HG02610 (cell line): Measurements from ENCODE around the gene GGACT.

ENCODE experiments used
- ATAC-seq: cut with Tn5 transposase; IDR thresholded peaks from one replicate; pipeline ENCODE4 v1.9.1; 2021; ENCODE audit warnings: mild to moderate bottlenecking, moderate library complexity; ENCODE audit not compliant: unreplicated experiment

GGACT gene

DNA sequence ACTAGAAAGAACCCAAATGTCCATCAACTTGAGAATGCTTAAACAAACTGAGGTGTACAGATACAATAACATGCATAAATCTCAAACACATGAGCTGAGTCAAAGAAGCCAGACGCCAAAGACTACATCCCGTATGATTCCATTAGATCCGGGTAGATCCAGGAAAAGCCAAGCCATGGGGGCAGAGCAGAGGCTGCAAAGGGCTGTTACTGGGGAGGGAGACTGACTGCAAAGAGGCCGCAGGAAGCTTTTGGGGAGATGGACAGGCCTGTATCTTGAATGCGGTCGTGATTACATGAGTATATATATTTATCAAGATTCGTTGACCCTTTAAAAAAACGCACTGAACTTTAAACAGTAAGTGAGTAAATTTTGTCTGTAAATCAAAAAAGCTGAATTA lies 28.7 kb downstream of the GGACT start:
- no peak for ATAC-seq

GRCh38 chr13:100552755-100553154 lies 35.8 kb downstream of the GGACT start:
- ATAC-seq = no peak

DNA sequence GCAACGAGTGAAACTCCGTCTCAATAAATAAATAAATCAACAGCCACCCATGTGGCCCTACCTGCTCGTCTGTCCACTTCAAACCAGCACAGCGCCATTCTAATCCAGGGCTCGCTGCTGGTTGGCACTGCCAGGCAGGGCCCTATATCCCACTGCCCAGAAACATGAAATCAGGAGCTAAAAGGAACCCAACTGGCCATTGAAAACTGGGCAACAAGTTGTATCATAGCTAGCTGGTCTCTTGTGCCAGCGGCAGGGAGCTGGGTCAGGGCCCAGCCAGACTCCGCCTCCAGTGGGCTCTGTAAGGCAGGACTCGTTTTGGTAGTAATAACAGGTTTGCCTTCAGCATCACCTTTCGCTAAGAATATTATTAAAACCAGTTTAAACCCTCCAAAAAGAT lies 39.3 kb downstream of the GGACT start:
- ATAC-seq = no peak

GRCh38 chr13:100547791-100548201 lies 40.8 kb downstream of the GGACT start:
- ATAC-seq = no peak

DNA sequence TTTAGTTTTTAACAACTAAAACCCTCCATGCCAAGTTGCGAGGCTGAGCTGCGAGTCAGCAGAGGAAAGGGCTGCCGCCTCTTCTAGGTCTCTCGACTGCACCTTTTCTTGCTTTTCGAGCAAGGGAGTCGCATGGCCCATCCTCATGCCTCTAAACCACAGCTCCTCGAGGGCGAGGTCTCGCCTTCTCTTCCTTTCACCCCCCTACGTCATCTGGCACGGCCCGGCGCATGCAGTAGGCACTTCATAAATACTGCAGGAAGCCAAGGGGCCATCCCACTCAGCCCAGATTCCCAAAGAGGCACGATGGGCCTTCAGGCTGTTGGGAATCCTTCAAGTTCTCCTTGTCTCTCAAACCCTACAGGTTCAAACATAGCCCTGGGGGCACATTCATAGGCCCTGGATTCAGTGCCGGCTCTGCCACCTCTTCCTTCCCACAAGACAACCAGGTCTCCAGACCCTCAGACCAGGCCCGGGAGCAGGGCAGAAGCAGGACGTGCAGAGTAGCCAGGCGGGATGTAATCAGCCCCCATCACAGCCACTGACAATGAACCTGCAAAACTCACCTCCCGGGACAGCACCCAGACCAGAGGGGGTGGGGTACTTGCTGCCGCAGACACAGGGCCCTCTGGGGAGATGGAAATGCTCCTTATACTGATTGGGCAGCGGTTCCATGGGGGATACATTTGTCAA lies 41.7 kb downstream of the GGACT start:
- no peak for ATAC-seq

- no peak for ATAC-seq
These were observed 42.9 kb downstream of the GGACT start for GRCh38 chr13:100545684-100546061.

GRCh38 chr13:100544866-100545683 lies 43.5 kb downstream of the GGACT start:
- ATAC-seq = no peak

DNA sequence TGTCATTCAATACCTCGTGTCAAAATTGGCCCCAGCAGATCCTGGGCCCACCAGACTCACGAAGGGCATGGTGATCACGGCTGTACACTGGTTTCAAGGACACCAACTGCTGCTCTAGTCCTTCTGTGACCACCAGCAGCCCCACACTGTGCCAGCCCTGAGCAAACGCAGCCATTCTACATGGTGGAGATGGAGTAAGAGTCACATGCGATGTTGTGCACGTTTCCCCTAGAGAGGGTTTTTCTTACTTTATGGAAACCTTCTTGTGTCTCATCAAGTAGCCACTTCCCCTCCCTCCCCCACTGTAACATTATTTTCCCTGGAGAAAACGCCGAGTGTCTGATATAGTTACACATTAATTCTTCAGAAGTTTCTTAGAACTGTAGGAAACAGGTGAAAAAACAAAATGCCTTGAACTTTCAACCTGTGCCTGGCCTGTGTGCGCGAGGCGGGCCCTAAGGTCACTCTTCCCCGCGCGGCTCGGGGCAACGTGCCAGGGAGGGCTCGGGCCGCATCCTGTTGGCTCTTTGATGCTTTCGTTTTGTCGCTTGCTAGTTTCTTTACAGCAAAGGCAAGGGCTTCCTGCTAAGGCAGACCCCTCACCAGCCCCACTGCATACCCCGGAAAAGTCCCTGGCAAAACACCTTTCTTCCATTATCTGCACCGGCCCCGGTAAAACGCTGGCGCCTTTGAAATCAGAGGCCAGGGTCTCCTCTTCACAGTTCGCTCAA lies 44.6 kb downstream of the GGACT start:
- no peak for ATAC-seq

DNA sequence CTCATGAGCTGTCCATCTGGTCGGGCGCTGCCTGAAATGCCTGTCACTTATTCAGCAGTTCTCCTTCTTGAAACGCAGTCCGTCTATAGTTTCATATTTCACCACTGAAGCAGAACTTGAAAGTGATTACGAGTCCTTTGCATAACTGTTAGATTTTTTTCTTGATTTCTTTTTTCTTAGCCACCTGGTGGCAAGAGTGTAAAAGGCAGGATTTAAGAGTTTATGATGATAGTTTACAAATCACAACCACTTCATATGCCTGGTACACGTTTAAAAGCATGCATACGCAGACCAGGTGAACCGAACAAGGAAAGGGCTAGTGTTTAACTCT lies 45.8 kb downstream of the GGACT start:
- ATAC-seq = peak; percentile 73

DNA sequence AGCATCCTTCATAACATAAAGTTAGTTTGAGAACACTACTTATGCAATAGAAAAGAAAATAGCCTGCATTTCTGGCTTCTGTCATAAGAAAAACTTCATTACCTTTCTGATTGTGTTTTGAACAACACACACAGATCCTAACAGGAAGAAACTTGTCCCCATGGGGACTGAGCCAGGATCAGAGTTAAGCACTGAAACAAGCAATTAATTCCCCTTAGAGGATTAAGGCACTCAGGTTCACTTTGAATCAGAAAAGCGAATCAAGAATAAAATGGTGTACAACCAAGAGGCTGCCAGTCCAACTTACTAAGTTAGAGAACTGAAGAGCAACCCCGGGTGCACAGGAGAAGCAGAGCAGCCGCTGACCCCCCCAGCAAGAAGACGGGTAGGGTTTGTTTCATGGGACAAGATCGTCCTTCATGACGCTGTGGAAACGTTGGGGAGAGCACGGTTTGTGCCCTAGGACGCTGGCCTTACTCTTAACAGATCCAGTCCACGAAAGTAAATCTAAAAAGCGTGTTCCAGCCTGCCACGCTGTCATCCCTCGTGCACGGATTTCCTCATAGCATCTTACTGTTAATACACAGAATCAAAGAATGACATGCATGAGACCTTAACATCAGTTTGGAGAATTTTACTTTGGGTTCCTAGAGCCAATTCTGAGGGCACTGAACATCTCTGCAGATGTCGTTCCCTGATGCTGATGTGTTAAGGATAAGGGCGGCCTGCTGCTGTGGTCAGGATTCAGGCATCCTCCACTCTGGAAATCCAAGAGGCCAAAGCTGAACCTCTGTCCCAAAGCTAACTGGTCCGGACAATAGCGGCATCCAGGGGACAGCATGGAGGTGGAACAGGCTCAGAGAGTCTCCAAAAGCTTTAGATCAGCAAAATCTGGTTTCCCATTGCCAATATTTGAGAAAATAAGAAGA lies 46.4 kb downstream of the GGACT start:
- no peak for ATAC-seq

- no peak for ATAC-seq
These were observed 48.0 kb downstream of the GGACT start for GRCh38 chr13:100540621-100541020.

GRCh38 chr13:100537951-100538462 lies 50.6 kb downstream of the GGACT start:
- no peak for ATAC-seq

DNA sequence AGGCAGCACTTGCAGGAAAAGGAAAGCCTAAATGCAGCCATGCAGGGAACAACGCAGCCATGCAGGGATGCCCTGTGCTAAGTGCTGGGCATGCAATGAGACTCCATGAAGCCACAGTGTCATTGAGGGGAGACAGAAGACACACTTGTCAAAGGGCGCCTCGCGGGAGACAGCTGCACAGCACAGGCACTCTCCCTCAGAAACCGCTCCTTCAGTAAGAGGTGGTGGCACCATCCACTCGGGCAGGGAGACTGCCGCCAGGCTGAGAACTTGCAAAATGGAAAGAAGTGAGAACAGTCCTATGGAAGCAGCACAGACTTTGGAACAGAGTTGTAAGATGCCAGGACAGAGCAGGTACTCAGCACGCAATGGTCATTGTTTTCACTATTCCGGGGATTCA lies 51.1 kb downstream of the GGACT start:
- ATAC-seq = no peak

- no peak for ATAC-seq
These were observed 51.9 kb downstream of the GGACT start for GRCh38 chr13:100536643-100537180.

- no peak for ATAC-seq
These were observed 53.0 kb downstream of the GGACT start for GRCh38 chr13:100535426-100536135.

- ATAC-seq = no peak
These were observed 53.7 kb downstream of the GGACT start for GRCh38 chr13:100534911-100535310.

- ATAC-seq = no peak
These were observed 54.3 kb downstream of the GGACT start for GRCh38 chr13:100534147-100534843.

GRCh38 chr13:100533588-100534041 lies 55.0 kb downstream of the GGACT start:
- ATAC-seq = peak; percentile 66

DNA sequence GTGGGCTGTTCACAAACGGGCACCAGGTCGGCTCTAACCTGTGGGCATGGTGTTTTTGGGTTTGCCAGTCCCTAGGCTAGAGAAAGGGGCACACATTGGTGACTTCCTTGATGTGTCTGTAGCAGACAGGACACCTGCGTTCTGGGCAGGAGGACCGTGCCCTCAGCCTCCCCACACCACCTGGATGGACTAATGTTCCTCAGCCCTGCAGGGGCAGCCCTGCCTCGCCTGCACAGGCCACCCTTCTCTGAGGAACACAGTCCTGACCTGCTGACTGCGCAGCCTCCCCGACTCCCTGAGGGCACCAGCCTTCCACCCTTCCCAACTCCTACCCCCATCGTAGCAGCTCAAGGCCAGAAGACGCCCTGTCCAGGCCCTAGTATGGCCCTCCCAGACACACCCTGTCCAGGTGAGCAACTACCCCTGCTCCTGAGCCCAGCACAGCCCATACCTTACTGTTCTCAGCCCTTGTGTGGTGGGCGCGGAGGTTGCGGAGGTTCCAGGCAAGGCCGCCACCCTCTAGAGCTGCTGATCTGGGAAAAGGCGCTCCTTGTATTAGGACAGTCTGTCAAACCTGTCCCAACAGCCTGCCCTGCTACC lies 55.7 kb downstream of the GGACT start:
- ATAC-seq = no peak
